ENCODE results near the gene TNNT2. TPM values are rescaled to one million over a fixed set of nuclear protein-coding genes. Genes with fewer than 3 reads are reported as not detected.

The TNNT2 gene
- polyA plus RNA-seq, 10 donors, result 594 to 1,015 (median 855) TPM

GRCh38 chr1:201357636-201358348 is 19.7 kb downstream of the TNNT2 start:
- DNase-seq, result no peak

DNA sequence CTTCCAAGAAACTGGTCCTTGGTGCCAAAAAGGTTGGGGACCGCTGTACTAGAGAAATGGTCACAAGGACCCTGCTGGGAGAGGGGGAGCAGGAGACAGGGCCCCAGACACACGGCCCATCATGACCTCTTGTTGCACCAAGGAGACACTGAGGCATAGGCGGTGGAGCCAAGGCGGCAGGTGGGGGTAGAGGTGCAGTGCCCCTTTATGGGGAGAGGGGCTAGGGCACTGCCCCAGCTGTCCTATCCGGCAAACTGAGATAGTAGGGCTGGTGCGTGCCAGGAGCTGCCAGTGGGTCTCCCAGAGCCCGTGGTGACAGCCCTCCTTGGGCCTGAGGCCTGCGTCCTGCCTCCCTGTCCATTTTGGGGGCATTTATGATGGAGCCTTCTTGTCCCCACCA is 20.3 kb downstream of the TNNT2 start:
- no peak for DNase-seq

DNA sequence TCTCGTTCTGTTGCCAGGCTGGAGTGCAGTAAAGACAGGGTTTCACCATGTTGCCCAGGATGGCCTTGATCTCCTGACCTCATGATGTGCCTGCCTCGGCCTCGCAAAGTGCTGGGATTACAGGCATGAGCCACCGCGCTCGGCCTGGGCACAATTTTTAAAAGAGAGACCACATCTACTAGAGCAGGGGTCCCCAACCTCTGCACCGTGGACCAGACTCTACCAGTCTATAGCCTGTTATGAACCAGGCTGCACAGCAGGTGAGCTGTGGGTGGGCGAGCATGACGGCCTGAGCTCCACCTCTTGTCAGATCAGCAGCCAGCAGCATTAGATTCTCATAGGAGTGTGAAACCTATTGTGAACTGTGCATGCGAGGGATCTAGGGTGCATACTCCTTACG is 20.8 kb downstream of the TNNT2 start:
- DNase-seq, result no peak

DNA sequence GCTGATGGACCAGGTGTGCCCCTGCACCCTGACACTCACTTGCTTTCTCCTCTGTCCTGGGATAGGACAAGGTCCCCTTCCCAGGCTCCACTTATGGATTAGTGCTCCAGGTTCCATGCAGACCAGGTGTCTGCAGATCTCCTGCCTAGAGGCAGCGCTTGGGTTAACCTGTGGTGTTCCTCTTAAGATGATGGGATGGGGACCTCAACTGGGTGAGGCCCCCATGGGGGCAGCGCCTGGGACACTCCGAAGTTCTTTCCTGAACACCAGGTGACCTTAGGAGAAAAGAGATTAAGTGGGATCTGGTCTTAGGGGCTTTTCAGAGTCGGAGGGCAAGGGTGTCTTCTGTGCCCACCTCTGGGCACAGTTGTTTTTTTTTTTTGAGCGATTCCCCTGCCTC is 21.2 kb downstream of the TNNT2 start:
- no peak for DNase-seq

- no peak for DNase-seq
Measured at GRCh38 chr1:201355471-201355870, 22.0 kb downstream of the TNNT2 start.

DNA sequence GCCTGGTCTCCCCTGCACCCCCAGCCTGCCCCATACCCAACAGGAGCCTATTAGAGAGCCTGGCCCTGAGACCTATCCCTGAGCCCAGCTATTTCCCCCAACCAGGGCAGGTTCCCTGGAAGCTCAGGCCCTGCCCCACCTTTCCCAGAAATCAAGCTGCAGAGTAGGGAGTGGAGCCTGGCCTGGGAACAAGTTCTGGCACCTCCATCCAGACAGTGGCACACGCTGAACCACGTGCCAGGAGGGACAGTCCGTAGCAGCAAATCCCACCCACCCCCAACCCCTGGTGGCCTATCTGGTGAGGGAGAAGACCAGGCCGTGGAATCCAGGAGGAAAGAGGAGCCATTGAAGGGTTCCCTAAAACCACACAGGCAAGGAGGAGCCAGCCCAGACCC is 22.6 kb downstream of the TNNT2 start:
- no peak for DNase-seq

DNA sequence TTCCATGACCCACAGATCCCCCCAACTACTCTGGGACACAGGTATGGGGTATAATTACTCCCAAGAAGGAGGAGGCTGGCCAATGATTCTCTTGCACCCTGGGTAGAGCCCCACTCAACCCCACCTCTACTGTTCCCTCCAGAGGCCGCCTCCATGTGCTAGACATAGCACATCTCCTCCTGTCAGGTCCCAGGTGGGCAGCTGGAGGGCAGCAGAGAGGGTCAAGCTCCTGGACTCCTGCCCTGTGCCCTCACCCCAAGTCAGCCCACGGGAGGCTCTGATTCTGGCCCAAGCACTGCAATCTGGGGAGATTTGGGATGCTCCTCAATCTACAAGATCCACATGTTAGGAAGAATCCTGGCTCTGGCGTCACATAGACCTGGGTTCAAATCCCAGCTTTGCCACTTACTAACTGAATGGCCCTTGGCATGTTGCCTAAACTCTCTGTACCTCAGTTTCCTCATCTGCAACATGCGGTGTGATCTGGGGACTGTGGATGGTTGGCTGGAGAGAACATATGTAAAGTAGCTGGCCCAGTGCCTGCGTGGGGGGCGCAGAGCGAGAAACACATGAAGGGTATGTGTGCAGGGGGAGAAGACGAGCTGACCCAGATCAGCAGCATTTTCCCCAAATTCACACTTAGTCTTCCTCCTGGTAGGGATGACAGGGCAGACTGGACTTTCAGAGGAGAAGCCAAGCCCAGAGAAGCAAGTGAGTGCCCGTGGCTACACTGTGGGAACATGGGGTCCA is 23.2 kb downstream of the TNNT2 start:
- no peak for DNase-seq

DNA sequence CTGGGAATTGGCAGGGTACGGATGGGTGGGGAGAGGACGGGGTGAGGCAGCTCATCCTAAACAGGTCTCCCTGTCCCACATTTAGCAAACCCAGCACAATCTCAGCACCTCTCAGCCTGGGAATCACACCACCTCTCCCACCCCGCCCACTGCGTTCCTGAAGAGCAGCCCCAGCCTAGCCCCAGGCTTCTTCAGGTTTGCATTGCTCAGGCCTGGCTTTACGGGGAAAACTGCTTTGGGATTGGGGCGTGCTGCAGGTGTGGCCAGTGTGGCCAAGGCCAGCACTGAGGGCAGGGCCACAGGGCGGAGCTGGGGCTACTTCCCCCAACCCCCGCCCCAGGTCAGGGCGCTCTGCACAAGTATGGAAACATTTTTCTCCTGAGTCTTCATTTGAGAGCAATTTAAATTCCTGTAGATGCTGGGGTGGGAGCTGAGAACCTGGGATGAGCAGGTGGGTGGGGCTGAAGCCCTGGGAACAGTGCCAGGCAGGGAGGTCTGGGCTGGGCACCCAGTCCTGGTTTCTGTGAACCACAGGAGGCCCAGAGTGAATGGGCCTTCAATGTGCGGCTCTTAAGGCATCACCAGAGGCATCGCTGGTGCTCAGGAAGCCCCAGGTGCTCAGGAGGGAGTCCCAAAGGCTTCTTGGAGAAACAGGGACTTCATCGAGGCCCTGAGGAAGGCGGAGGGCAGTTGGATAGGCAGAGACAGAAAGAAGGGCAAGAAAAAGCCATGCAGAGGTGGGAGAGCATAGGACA is 24.1 kb downstream of the TNNT2 start:
- DNase-seq, result no peak

DNA sequence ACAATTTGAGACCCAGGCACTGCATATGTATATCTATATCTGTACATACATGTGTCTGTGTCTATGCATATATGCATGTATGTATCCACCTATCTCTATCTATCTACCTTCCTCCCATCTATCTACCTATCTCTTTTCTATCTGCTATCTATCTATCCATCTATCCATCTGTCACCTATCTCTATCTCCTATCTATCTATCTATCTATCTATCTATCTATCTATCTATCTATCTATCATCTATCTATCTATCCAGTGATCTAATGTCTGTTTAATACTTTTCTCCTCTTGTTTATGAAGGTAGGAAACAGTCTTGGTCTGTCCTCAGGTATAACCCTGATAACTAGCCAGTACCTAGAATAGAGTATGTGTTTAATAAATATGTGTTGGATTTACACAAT is 25.9 kb downstream of the TNNT2 start:
- no peak for DNase-seq

DNA sequence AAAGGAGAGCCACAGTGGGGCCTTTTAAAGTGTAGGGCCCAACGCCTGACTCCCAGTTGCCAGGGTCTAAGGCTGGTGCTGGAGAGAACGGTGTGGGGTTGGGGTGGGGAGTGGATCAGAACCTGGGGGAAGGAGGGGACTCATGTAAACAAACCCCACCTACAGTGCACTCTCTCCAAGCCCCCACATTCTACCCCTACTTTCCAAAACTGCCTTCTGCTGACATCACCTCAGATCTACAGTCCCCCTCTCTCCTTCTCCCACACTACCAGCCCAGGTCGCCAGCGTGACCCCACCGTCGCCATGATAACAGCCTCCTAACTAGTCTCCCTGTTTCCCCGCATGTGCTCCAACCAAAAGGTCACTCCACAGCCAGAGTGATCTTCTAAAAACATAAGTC is 26.6 kb downstream of the TNNT2 start:
- DNase-seq, result no peak

DNA sequence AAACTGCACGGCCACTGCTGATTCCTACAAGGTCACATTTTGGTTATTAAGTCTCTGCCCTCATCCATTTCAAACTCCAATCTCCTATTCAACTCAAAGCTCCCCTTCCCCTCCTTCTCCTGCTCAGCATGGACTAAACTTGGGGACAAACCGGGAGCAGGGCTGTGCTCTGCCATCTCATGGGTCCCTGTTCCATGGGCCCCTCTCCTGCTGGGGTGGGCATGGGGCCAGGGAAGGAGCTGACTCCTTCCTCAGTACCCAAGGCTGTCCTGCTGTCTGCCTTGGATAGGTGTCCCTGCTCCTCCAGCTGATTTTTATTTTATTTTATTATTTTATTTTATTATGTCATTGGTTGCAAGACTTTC is 27.1 kb downstream of the TNNT2 start:
- DNase-seq, result no peak

DNA sequence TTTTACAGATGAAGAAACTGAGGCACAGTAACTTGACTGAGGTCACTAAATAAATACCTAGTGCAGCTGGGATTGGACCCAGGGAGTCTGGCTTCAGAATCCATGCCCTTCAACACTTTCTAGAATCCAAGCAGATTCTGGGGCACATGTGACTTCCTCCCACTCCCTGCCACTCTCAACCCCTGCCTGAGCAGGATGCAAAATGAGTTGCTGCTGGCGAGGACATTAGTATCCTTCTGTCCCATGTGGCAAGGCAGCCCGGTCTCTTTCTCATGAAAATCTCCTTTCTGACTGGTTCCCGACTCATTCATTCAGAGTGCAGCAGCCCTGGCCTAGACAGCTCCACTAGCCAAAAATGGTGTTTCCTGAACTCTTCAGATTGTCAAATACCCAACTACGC is 28.4 kb downstream of the TNNT2 start:
- DNase-seq, result no peak

DNA sequence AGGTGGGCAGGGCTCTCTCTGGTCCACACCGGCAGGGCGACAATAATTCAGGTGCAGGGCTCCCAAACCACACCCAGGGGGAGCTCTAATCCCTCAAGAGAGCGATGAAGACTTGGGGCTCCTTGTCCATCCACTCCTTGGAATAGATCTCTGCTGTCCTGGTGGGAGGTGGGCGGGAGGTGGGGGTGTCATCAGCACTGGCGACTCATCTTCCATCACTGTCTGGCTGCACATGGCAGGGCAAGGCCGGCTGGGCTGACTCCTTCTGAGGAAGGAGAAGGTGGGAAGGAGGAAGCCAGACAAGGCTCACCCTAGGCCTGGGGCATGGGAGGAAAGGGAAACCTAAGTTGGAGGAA is 29.3 kb downstream of the TNNT2 start:
- DNase-seq, result peak in 1 of 3 donors; percentile 30

- DNase-seq, result no peak
Measured at GRCh38 chr1:201347498-201348210, 29.8 kb downstream of the TNNT2 start.

DNA sequence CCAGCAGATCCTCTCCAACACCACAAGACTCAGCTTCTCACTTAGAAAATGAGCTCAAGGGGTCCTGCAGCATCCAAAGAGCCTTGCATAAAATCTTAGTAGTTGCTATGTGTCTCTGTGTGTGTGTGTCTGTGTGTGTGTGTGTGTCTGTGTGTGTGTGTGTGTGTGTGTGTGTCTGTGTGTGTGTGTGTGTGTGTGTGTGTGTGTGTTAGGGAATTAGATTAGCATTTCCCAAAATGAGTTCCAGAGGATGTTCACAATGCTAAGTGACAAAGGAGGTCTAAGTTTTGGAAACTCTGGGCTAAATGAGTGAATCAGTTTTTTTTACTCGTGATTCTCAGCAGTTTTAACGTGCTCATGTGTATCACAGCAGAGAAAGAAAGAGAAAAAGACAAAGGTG is 30.5 kb downstream of the TNNT2 start:
- DNase-seq, result no peak

DNA sequence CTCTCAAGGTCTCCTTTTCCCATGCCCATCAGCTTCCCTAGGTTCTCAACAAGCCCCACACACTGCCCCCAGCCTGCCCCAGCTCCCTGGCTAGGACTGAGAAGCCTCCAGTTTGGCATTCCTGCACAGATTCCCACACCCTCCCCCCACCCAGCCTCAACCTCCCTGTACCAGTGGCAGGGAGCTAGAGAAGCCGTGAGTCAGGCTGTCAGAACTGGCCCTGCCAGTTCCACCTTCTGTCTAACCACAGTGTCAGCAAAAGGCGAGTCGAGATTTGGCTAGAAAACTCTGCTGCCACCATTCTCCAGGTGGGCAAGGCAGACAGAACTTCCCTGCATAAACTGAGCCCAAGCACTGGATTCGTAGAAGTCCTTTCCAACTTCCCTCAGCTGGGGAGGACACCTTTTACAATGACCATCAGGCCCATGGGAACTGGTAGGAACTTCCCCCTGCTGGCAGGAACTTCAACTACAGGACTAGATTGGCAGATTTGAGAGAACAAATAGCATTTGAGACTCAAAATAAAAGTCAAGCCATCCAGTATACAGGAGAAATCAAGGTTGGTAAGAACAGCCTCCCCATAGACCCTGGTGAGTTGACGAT is 31.0 kb downstream of the TNNT2 start:
- DNase-seq, result peak in 1 of 3 donors; percentile 36

- DNase-seq, result no peak
Measured at GRCh38 chr1:201345081-201345355, 32.5 kb downstream of the TNNT2 start.

GRCh38 chr1:201344206-201345080 is 33.0 kb downstream of the TNNT2 start:
- DNase-seq, result peak in 1 of 3 donors; percentile 43

- no peak for DNase-seq
Measured at GRCh38 chr1:201341377-201341776, 36.1 kb downstream of the TNNT2 start.

DNA sequence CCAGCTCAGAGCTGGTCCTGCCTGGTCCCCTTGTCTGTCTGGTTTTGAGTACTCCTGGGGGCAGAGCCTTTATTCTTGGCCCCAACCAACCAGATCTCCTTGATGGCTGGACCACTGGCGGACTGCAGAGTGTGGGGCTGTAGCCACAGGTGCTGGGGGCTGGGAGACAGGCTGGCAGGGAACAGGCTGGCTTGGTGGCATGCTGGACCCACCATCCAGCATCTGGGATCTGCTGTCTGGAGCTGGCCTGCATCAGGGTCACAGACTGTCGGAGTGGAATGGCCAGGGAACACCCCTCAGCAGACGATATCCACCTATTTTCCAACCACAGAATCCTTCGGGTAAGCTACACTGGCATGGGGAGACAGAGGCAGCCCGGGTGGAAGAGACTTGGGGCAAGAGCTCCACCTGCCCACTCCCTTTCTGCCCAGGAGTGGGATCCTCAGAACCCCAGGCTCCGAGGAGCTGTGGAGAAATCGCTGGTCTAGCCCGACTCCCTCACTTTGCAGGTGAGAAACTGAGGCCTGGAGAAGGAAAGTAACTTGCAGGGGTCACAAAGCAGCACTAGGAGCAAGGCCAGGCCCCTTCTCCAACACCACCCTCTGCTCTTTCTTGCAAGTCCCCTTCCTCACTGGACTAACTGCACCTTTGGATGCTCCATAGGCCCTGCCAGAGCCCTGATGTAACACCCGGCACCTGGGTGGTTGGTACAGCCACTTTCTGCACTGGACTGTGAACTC is 40.6 kb downstream of the TNNT2 start:
- DNase-seq, result no peak
